Keratinocyte (primary cell): ENCODE data around the gene LMTK2.

Source experiments
- EZH2 ChIP-seq: IDR thresholded peaks from one replicate; pipeline ENCODE4 v1.6.1; 2012; ENCODE audit warnings: inconsistent platforms, mild to moderate bottlenecking, low read length, moderate library complexity
- TF ChIP-seq, protein P1 (sequence below), 3 experiments: IDR thresholded peaks in 1 of 3; conservative IDR thresholded peaks in 1 of 3; optimal IDR thresholded peaks in 1 of 3; 2 replicates in 2 of 3; 3 replicates in 1 of 3; pipeline versions ENCODE3 to v1.5.1; 2011; ENCODE audit warnings: low read length in 3 of 3, mild to moderate bottlenecking in 3 of 3, moderate library complexity in 2 of 3, control low read depth in 1 of 3, inconsistent platforms in 1 of 3; ENCODE audit not compliant: insufficient read depth in 2 of 3; ENCODE audit errors: extremely low read depth in 1 of 3

GRCh38 chr7:98223898-98224700 lies 117.4 kb downstream of the LMTK2 start:
- TF ChIP-seq EZH2: no peak
- TF ChIP-seq, protein P1, sequence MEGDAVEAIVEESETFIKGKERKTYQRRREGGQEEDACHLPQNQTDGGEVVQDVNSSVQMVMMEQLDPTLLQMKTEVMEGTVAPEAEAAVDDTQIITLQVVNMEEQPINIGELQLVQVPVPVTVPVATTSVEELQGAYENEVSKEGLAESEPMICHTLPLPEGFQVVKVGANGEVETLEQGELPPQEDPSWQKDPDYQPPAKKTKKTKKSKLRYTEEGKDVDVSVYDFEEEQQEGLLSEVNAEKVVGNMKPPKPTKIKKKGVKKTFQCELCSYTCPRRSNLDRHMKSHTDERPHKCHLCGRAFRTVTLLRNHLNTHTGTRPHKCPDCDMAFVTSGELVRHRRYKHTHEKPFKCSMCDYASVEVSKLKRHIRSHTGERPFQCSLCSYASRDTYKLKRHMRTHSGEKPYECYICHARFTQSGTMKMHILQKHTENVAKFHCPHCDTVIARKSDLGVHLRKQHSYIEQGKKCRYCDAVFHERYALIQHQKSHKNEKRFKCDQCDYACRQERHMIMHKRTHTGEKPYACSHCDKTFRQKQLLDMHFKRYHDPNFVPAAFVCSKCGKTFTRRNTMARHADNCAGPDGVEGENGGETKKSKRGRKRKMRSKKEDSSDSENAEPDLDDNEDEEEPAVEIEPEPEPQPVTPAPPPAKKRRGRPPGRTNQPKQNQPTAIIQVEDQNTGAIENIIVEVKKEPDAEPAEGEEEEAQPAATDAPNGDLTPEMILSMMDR (optimal IDR thresholded peaks at IDR 0.05 in 1 of 3, IDR thresholded peaks at IDR 0.05 in 1 of 3, conservative IDR thresholded peaks at IDR 0.05 in 1 of 3; ENCODE audit: extremely low read depth in 1 of 3, insufficient read depth in 2 of 3, low read length in 3 of 3): no peak
